Thyroid gland (tissue), 4 donors: ENCODE results near the gene ELL2.

Source experiments
- POLR2A ChIP-seq, 2 donors: fragments of 450-650 bp; IDR thresholded peaks; one replicate each; pipeline ENCODE4 v1.6.1; 2017; ENCODE audit warnings: antibody characterized with exemption in 2 of 2, mild to moderate bottlenecking in 2 of 2, moderate library complexity in 1 of 2
- TF ChIP-seq, protein P1 (sequence below), 6 experiments: fragments of 200-600 bp in 3 of 6; fragments of 450-650 bp in 3 of 6; sonication (generic) in 3 of 6; IDR thresholded peaks; one replicate each; pipeline ENCODE4 v1.5.1; 2016 to 2019; ENCODE audit warnings: antibody characterized with exemption in 6 of 6, mild to moderate bottlenecking in 2 of 6, inconsistent platforms in 1 of 6, moderate library complexity in 1 of 6

DNA sequence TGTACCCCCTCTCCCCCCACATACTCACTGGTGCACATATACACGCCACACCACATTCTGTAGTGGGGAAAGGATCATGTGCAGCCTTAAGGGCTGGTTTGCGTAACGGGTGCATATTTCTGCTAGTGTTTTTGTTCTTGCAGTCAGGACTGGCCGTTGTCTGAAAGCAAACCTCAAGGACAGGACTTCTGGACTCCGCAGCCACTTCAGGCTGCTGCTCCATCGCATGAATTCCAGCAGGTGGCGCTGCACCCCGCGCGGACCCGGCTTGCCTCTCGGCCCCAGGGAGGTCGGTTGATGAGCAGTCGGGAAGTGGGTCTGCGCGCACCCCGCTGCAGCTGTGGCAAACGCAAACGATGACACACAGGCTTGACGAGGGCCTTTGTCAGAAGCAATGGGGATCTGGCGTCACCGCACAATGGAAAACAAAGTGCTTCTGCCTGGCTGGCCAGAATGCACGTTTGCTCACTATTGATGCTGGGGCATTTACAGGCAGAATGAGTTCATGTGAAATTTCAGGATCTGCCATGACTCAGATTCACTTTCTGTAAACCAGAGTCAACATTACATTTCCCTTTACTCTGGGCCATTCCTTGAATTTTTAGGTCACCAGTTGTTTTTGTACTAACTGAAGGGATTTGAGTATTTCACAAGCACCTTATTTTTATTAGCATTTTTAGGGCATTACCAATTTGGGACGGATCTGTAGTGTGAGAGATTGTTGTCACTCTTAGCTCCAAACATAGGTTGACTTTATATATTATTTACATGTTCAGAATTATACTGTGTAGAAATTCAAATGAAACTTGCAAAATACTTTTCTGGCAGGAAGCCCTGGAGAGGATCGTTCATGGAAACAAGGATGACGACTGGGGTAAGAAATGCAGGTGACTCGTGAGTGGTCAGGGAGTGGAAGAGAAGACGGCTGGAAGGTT lies 102.7 kb downstream of the ELL2 start:
- TF ChIP-seq, protein P1, sequence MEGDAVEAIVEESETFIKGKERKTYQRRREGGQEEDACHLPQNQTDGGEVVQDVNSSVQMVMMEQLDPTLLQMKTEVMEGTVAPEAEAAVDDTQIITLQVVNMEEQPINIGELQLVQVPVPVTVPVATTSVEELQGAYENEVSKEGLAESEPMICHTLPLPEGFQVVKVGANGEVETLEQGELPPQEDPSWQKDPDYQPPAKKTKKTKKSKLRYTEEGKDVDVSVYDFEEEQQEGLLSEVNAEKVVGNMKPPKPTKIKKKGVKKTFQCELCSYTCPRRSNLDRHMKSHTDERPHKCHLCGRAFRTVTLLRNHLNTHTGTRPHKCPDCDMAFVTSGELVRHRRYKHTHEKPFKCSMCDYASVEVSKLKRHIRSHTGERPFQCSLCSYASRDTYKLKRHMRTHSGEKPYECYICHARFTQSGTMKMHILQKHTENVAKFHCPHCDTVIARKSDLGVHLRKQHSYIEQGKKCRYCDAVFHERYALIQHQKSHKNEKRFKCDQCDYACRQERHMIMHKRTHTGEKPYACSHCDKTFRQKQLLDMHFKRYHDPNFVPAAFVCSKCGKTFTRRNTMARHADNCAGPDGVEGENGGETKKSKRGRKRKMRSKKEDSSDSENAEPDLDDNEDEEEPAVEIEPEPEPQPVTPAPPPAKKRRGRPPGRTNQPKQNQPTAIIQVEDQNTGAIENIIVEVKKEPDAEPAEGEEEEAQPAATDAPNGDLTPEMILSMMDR (IDR thresholded peaks at IDR 0.05), result peak; percentile 96 to 99 (median 98)
- TF ChIP-seq POLR2A (IDR thresholded peaks at IDR 0.05), result peak in 1 of 2 donors; percentile 32
